Stimulated activated CD8-positive, alpha-beta memory T cell treated with anti-CD3 and anti-CD28 coated beads, Interleukin-12 subunit alpha, Interleukin-12 subunit beta, amount 100 ng/mL, for 24 hours (primary cell): ENCODE data around the gene GYG2.
"Not testable (repeated sequence)": the region's sequence is repeated elsewhere in the genome, so short reads cannot be mapped to it uniquely, and the experiment has no call there.

Experiments
- DNase-seq: peaks from one replicate; pipeline ENCODE4 v3.0.0-alpha.2; 2020; ENCODE audit errors: extremely low read depth

The GYG2 gene

DNA sequence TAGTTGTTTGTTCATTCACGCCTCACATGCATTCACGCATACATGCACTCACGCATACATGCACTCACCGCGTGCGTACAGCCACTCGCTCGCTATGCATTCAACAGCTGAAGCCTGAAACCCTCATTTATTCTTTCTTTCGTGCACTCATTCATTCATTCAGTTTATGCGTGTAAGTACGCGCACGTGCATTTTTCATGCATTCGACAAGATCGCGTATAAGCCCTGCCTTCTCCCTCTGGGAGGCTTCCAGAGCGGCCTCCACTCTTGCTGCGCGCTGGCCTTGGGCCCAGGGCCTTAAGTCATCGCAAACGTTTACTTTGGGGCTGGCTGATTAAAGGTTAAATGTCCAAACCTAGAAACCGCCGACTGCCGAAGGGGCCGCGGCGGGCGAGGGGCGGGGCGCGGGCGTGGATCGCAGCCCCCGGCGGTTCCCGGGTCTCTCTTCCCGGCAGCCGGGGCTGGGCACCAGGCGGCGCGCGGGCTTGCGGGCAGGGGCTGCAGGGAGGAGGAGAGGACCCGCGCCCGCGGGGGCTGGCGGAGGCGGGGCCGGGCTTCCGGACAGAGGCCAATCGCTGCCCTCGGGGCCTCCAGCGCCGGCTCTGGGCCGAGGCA is at the start of gene GYG2:
TSS of gene GYG2 (plus strand) at position 587 of the 615 bp plus-strand sequence. CDS start 1,259 bp downstream, outside the sequence.
- no peak for DNase-seq

- not testable (repeated sequence) for DNase-seq
These were observed 48.1 kb upstream of the GYG2 start for GRCh38 chrX:2780472-2781225.

DNA sequence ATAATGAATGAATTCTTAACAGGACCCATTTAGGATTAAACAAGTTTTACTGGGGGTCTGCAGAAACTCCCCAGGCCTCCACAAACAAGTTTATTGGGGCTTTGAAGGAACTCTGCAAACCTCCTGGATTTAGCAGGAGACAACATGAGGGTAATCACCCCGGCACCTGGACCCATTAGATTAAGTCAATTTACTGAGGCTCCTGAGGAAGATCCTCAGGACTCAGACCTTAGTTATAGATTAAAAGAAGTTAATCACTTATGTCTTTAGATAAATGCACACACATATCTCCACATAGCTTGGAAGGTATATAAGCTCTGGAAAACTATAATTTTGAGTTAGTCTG is 47.5 kb upstream of the GYG2 start:
- no peak for DNase-seq

- no peak for DNase-seq
These were observed 47.0 kb upstream of the GYG2 start for GRCh38 chrX:2781698-2782097.

GRCh38 chrX:2782171-2782570 is 46.6 kb upstream of the GYG2 start:
- DNase-seq: no peak

GRCh38 chrX:2782778-2783177 is 46.0 kb upstream of the GYG2 start:
- DNase-seq: no peak

DNA sequence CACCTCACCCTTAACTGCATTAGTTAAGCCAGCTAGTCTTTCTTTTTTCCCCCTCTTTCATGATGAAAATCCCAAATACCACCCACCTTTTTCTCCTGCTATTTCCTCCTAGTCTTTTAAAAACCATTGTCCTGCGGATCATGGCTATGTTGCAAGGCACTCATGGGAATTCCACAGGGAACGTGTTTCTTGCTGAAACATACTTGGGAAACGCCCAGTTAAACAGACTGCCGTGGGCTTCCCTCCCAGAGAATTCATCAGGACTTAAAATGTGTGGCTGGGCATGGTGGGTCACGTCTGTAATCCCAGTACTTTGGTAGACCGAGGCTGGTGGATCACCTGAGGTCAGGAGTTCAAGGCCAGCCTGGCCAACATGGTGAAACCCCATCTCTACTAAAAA is 44.7 kb upstream of the GYG2 start:
- no peak for DNase-seq

GRCh38 chrX:2785538-2785937 is 43.2 kb upstream of the GYG2 start:
- no peak for DNase-seq

DNA sequence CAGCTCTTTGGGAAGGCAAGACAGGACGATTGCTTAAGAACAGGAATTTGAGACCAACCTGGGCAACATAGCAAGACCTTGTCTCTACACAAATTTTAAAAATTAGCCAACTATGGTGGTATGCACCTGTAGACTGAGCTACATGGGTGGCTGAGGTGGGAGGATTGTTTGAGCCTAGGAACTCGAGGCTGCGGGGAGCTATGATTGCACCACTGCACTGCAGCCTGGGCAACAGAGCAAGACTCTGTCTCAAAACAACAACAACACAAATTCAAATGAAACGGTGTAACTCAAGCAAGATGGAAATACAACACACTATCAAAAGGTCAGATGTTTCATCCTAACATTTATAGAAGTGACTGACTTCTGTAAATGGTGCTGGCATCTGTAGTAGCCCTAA is 39.8 kb upstream of the GYG2 start:
- DNase-seq: no peak

GRCh38 chrX:2789569-2789968 is 39.2 kb upstream of the GYG2 start:
- no peak for DNase-seq

GRCh38 chrX:2793752-2794151 is 35.0 kb upstream of the GYG2 start:
- no peak for DNase-seq

- no peak for DNase-seq
These were observed 34.4 kb upstream of the GYG2 start for GRCh38 chrX:2794336-2794735.

DNA sequence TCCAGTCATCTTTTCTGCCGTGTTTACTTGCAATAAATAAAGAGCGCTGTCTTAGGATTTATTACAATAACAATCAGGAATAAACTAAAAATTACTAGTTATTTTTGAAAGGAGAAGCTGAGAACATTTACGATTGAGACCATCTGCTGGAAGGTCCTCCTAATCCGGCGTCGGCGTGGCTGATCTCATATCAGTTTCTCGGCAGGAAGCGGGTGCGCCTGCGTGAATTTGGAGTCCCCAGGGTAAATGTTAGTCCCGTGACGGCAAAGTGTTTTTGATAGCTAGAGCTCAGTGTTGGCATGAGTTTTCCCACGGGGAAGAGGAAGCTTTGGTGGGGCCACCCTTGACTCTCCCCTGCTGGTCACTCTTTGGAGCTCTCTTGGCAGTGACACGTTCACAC is 31.9 kb upstream of the GYG2 start:
- DNase-seq: not testable (repeated sequence)

DNA sequence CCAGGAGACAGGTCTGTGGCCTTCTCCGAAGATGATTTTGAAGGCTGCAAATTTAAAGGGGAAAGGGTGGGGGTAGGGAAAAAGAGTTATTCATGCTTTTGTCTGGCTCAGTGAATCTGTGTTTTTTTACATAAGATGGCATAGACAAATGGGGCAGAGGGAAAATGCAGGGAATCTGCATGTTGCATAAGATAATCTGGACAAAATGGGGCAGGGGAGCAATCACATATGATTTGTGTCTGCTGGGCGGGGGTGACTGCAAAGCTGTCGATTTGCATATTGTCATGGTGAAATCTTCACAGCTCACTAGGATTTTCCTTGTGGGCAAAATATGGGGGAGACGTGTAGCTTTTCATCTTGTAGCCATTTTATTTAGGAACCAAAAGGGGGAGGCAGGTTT is 29.4 kb upstream of the GYG2 start:
- no peak for DNase-seq

GRCh38 chrX:2799980-2800379 is 28.8 kb upstream of the GYG2 start:
- not testable (repeated sequence) for DNase-seq

DNA sequence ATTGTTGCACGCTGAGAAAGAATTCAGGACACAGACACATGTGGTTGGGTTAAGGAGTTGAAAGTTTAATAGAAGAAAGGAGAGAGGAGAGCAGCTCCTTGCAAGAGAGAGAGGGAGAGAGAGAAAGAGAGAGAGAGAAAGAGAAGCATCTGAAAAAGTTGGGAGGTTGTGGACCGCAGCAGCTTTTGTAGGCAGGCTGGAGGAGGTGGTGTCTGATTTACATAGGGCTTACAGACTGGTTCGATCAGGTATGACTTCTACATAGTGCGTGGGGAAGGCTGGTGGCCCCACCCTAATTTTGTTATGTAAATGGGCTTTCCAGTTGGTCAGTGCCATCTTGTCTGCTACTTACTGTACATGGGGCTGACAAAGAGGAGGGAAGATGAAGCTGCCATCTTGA is 27.5 kb upstream of the GYG2 start:
- DNase-seq: no peak

DNA sequence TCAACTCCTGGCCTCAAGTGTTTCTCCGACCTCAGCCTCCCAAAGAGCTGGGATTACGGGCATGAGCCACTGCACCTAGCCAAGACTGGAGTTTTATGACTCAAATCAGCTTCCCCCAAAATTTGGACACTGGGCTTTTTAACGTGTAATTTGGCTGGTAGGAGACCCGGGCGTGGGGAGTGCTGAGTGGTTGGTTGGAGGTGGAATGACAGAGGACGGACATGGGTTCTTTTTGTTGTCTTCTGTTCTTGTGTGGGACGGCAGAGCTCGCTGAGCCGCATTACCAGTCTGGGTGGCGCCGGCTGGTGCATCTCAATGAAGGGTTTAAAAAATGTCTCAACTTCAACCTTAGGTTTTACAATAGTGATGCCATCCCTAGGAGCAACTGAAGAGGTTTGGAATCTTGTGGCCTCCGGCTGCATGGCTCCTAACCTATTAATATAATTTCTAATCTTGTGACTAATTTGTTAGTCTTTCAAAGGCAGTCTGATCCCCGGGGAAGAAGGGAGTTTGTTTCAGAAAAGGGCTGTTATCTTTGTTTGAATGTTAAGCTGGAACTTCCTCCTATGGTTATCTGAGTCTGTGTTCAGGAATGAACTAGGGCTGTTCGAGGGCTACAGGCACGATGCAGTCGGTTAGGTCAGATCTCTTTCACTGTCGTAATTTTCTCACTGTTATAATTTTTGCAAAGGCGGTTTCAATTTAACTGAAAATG is 26.2 kb upstream of the GYG2 start:
- not testable (repeated sequence) for DNase-seq

DNA sequence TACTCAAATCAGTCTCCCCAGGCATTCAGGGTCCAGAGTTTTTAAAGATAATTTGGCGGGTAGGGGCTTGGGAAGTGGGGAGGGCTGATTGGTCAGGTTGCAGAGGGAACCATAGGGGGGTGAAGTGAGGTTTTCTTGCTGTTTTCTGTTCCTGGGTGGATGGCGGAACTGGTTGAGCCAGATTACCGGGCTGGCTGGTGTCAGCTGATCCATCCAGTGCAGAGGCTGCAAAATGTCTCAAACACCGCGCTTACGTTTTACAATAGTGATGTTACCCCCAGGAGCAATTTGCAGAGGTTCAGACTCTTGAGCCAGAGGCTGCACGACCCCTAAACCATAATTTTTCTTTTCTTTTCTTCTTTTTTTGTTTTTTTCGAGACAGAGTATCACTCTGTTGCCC is 25.2 kb upstream of the GYG2 start:
- DNase-seq: not testable (repeated sequence)

DNA sequence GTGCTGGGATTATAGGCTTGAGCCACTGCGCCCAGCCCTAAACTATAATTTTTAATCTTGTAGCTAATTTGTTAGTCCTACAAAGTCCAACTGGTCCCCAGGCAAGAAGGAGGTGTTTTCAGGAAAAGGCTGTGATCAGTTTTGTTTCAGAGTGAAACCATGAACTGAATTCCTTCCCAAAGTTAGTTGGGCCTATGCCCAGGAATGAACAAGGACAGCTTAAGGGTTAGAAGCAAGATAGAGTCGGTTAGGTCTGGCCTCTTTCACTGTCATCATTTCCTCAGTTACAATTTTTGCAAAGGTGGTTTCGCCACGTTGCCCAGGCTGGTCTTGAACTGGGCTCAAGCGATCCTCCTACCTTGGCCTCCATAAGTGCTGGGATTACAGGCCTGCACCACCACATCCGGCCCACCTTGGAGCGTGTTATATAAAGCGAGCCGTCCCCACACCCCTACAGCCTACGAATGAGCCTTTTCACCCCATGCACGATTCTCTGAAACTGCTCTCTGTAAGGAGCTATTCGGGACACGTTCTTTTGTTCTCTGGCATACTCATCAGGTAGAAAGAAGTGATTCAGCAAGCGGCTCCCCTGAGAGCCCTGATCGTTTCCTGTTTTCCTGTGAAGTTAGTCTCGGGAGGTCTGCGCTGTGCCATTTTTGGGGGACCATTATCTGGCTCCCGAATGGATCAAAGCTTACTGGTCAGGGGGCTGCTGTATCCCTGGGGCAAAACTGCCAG is 24.5 kb upstream of the GYG2 start:
- not testable (repeated sequence) for DNase-seq

- not testable (repeated sequence) for DNase-seq
These were observed 23.9 kb upstream of the GYG2 start for GRCh38 chrX:2804858-2805257.

GRCh38 chrX:2811271-2811670 is 17.5 kb upstream of the GYG2 start:
- no peak for DNase-seq
